WERI-Rb-1 (cell line): ENCODE results near the gene ZNF735.
"Not testable (repeated sequence)": the region's sequence is repeated elsewhere in the genome, so short reads cannot be mapped to it uniquely, and the experiment has no call there.

Experiments
- DNase-seq: peaks from one replicate; pipeline ENCODE4 v3.0.0-alpha.2; 2020
- H3K27ac ChIP-seq: fragments of 250-450 bp; sonication (Bioruptor Pico); 2 replicates; pipeline ENCODE4 v1.5.1; 2020; ENCODE audit warnings: mild to moderate bottlenecking, moderate library complexity
- H3K27me3 ChIP-seq: fragments of 250-450 bp; sonication (Bioruptor Pico); 2 replicates; pipeline ENCODE4 v1.5.1; 2021; ENCODE audit warnings: mild to moderate bottlenecking, low read depth, moderate library complexity; ENCODE audit not compliant: insufficient read depth, severe bottlenecking
- H3K36me3 ChIP-seq: fragments of 250-450 bp; sonication (Bioruptor Pico); 2 replicates; pipeline ENCODE4 v1.5.1; 2020; ENCODE audit warnings: mild to moderate bottlenecking, moderate library complexity
- H3K4me3 ChIP-seq: 2 replicates; pipeline ENCODE4 v1.5.1; 2011; ENCODE audit warnings: low read depth, mild to moderate bottlenecking, control low read depth, low read length
- H3K9me3 ChIP-seq: fragments of 250-450 bp; sonication (Bioruptor Pico); 2 replicates; pipeline ENCODE4 v1.5.1; 2021; ENCODE audit warnings: mild to moderate bottlenecking, moderate library complexity; ENCODE audit not compliant: severe bottlenecking
- CTCF ChIP-seq: IDR thresholded peaks from 2 replicates; pipeline ENCODE4 v1.5.1; 2011; ENCODE audit warnings: low read depth, mild to moderate bottlenecking, control low read depth, inconsistent platforms, low read length

ZNF735 gene

DNA sequence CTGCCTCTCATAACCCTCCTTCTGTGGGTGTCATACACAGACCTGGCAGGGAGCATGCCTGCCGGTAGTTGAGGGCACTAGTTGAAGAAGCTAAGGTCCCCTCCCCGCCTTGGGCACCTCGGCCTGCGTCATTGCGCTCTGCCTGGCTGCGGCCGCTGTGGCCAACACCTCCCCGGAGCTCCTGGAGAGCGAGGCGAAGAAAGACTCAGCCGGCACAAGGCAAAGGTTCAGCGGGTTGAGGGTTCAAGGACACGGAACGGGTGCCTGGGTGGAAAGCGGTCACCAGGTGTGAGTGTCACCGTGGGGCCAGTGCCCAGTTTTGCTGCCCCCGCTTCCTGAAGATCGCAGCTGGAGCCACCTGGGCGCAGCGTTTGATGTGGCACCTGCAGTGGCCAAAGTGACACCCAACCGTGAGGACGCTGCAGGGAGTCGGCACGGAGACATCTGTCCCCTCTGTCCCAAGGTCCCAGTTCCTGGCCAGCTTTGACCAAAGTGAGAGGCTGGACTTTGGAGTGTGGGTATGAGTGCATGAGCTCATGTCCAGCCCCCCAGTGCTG is 14.8 kb upstream of the ZNF735 start:
- no peaks in the 10 kb centered on the region for H3K9me3 ChIP-seq
- no peak for TF ChIP-seq CTCF
- peaks cover 5% of the 10 kb centered on the region for H3K27me3 ChIP-seq
- no peak overlapping the region for H3K4me3 ChIP-seq
- no peak overlapping the region for H3K27ac ChIP-seq
- DNase-seq, result no peak
- H3K36me3 ChIP-seq, result no peaks in the 10 kb centered on the region

- DNase-seq, result no peak
- H3K27ac ChIP-seq, result no peak overlapping the region
- peaks cover 5% of the 10 kb centered on the region for H3K27me3 ChIP-seq
- H3K4me3 ChIP-seq, result no peak overlapping the region
- no peaks in the 10 kb centered on the region for H3K9me3 ChIP-seq
- H3K36me3 ChIP-seq, result no peaks in the 10 kb centered on the region
- TF ChIP-seq CTCF, result no peak
These were observed 14.2 kb upstream of the ZNF735 start for GRCh38 chr7:64192775-64193174.

- not testable (repeated sequence) for H3K27ac ChIP-seq, H3K4me3 ChIP-seq, DNase-seq, H3K27me3 ChIP-seq, H3K36me3 ChIP-seq
- peaks cover 16% of the 10 kb centered on the region for H3K9me3 ChIP-seq
These were observed 12.8 kb downstream of the ZNF735 start for GRCh38 chr7:64219710-64220298.

- TF ChIP-seq CTCF, result no peak
- Histone ChIP-seq H3K4me3 (no peak overlapping the region), H3K27ac (no peak overlapping the region), H3K9me3 (peaks cover 16% of the 10 kb centered on the region), H3K36me3 (no peaks in the 10 kb centered on the region), H3K27me3 (no peaks in the 10 kb centered on the region)
- no peak for DNase-seq
These were observed 16.4 kb downstream of the ZNF735 start for GRCh38 chr7:64223366-64223765.

DNA sequence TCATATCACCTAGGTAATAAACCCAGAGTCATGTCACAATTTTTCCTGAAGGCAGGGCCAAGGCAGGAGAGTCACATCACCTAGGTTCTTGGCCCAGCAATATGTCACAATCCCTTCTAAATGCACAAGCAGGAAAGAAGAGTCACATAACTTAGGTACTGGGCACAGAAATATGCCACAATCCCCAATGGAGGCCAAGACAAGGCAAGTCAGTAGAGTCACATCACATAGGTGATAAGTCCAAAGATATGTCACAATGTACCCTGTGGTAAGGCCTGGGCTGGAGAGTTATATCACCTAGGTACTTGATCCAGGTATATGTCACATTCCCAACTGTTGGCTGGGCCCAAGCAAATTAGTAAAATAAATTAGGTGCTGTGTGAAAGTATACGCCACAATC is 21.2 kb downstream of the ZNF735 start, which contains the start of gene ZNF679:
TSS of gene ZNF679 (plus strand) at position 301 of the 400 bp plus-strand sequence. CDS start 20,644 bp downstream, outside the sequence.
- not testable (repeated sequence) for H3K9me3 ChIP-seq, H3K4me3 ChIP-seq, DNase-seq, H3K27me3 ChIP-seq, H3K36me3 ChIP-seq, H3K27ac ChIP-seq

DNA sequence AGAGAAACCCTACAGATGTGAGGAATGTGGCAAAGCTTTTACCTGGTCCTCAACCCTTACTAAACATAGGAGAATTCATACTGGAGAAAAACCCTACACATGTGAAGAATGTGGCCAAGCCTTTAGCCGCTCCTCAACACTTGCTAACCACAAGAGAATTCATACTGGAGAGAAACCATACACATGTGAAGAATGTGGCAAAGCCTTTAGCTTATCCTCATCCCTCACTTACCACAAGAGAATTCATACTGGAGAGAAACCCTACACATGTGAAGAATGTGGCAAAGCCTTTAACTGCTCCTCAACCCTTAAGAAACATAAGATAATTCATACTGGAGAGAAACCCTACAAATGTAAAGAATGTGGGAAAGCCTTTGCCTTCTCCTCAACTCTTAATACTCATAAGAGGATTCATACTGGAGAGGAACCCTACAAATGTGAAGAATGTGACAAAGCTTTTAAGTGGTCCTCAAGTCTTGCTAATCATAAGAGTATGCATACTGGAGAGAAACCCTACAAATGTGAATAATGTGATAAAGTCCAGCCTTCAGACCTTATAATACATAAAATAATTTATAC is 59.4 kb downstream of the ZNF735 start:
- no peak for DNase-seq
- no peak overlapping the region for H3K27ac ChIP-seq
- peaks cover 15% of the 10 kb centered on the region for H3K9me3 ChIP-seq
- no peaks in the 10 kb centered on the region for H3K36me3 ChIP-seq
- no peaks in the 10 kb centered on the region for H3K27me3 ChIP-seq
- no peak overlapping the region for H3K4me3 ChIP-seq
- TF ChIP-seq CTCF, result no peak
